ENCODE data around the gene CGB1.
"Not testable (repeated sequence)": the region's sequence is repeated elsewhere in the genome, so short reads cannot be mapped to it uniquely, and the experiment has no call there.

CGB1 gene

GRCh38 chr19:49019242-49019932 is 17.3 kb downstream of the CGB1 start:
- Mint-ChIP-seq H3K4me3 (peak overlapping the region; percentile 84), H3K9me3 (no peaks in the 10 kb centered on the region), H3K27ac (peak overlapping the region; percentile 27), H3K4me1 (peaks cover 31% of the 10 kb centered on the region), H3K36me3 (peaks cover 9% of the 10 kb centered on the region)
- ATAC-seq (peak; percentile 49), DNase-seq (ENCODE audit: low spot score in 2 of 2) (peak; percentile 60 to 83)

GRCh38 chr19:49018388-49019241 is 18.1 kb downstream of the CGB1 start:
- peak overlapping the region; percentile 84 for H3K4me3 Mint-ChIP-seq
- peak in 1 of 2 donors; percentile 56 for DNase-seq (ENCODE audit: low spot score in 2 of 2)

GRCh38 chr19:49017666-49018351 is 18.9 kb downstream of the CGB1 start:
- Mint-ChIP-seq H3K9me3 (no peaks in the 10 kb centered on the region), H3K4me1 (peaks cover 31% of the 10 kb centered on the region), H3K27ac (no peak overlapping the region), H3K4me3 (peak overlapping the region; percentile 84), H3K36me3 (peaks cover 21% of the 10 kb centered on the region)
- DNase-seq (ENCODE audit: low spot score in 2 of 2), result peak; percentile 55 to 82
- peak; percentile 82 for ATAC-seq

More at GRCh38 chr19:49018388-49019241, 18.1 kb downstream of the CGB1 start:
- H3K36me3 Mint-ChIP-seq, result peaks cover 14% of the 10 kb centered on the region
- H3K9me3 Mint-ChIP-seq, ATAC-seq: not testable (repeated sequence)
- H3K4me1 Mint-ChIP-seq, result peaks cover 31% of the 10 kb centered on the region
- H3K27ac Mint-ChIP-seq, result peak overlapping the region; percentile 27

- DNase-seq (ENCODE audit: low spot score in 2 of 2), result no peak
- Mint-ChIP-seq H3K4me1 (peaks cover 31% of the 10 kb centered on the region), H3K4me3 (peak within 1 kb of the TSS; percentile 84), H3K27ac (peak within 1 kb of the TSS; percentile 43), H3K36me3 (peaks cover 23% of the 10 kb centered on the region), H3K9me3 (no peaks in the 10 kb centered on the region)
- no peak for ATAC-seq
Observed at GRCh38 chr19:49017041-49017665, 19.5 kb downstream of the CGB1 start, which contains the start of gene LHB. Gene LHB, minus strand, starts transcription at chr19:49017091. Its CDS starts 10 bp downstream, at chr19:49017081.

- Mint-ChIP-seq H3K4me3 (no peak overlapping the region), H3K4me1 (peaks cover 25% of the 10 kb centered on the region), H3K36me3 (peaks cover 29% of the 10 kb centered on the region), H3K27ac (peak overlapping the region; percentile 43), H3K9me3 (no peaks in the 10 kb centered on the region)
- DNase-seq (ENCODE audit: low spot score in 2 of 2) (no peak), ATAC-seq (no peak)
Observed at GRCh38 chr19:49016067-49016839, 20.4 kb downstream of the CGB1 start.

- H3K4me1 Mint-ChIP-seq, result peaks cover 13% of the 10 kb centered on the region
- DNase-seq (ENCODE audit: low spot score in 2 of 2) (no peak), ATAC-seq (no peak)
- H3K27ac Mint-ChIP-seq, result no peak overlapping the region
- peaks cover 42% of the 10 kb centered on the region for H3K36me3 Mint-ChIP-seq
- H3K9me3 Mint-ChIP-seq, result no peaks in the 10 kb centered on the region
- no peak overlapping the region for H3K4me3 Mint-ChIP-seq
Observed at GRCh38 chr19:49014870-49015255, 21.8 kb downstream of the CGB1 start.

- H3K9me3 Mint-ChIP-seq, result no peaks in the 10 kb centered on the region
- H3K36me3 Mint-ChIP-seq, result peaks cover 47% of the 10 kb centered on the region
- no peak overlapping the region for H3K4me3 Mint-ChIP-seq
- H3K4me1 Mint-ChIP-seq, result peaks cover 10% of the 10 kb centered on the region
- no peak overlapping the region for H3K27ac Mint-ChIP-seq
- no peak for ATAC-seq
- DNase-seq (ENCODE audit: low spot score in 2 of 2), result no peak
Observed at GRCh38 chr19:49014123-49014869, 22.4 kb downstream of the CGB1 start.

- no peaks in the 10 kb centered on the region for H3K9me3 Mint-ChIP-seq
- peaks cover 77% of the 10 kb centered on the region for H3K36me3 Mint-ChIP-seq
- ATAC-seq, result no peak
- H3K4me1 Mint-ChIP-seq, result no peaks in the 10 kb centered on the region
- no peak overlapping the region for H3K4me3 Mint-ChIP-seq
- H3K27ac Mint-ChIP-seq, result no peak overlapping the region
- DNase-seq (ENCODE audit: low spot score in 2 of 2), result no peak
Observed at GRCh38 chr19:49011194-49011593, 25.5 kb downstream of the CGB1 start.

- DNase-seq (ENCODE audit: low spot score in 2 of 2), result no peak
- H3K9me3 Mint-ChIP-seq, result no peaks in the 10 kb centered on the region
- peaks cover 79% of the 10 kb centered on the region for H3K36me3 Mint-ChIP-seq
- no peak for ATAC-seq
- no peaks in the 10 kb centered on the region for H3K4me1 Mint-ChIP-seq
- no peak overlapping the region for H3K27ac Mint-ChIP-seq
- H3K4me3 Mint-ChIP-seq, result no peak overlapping the region
Observed at GRCh38 chr19:49010453-49010852, 26.2 kb downstream of the CGB1 start.

GRCh38 chr19:49009828-49010227 is 26.9 kb downstream of the CGB1 start:
- no peaks in the 10 kb centered on the region for H3K4me1 Mint-ChIP-seq

GRCh38 chr19:49006905-49007304 is 29.8 kb downstream of the CGB1 start:
- no peaks in the 10 kb centered on the region for H3K9me3 Mint-ChIP-seq
- no peak for DNase-seq (ENCODE audit: low spot score in 2 of 2)
- H3K4me1 Mint-ChIP-seq, result no peaks in the 10 kb centered on the region
- H3K27ac Mint-ChIP-seq, result no peak overlapping the region
- H3K4me3 Mint-ChIP-seq, result no peak overlapping the region
- peaks cover 96% of the 10 kb centered on the region for H3K36me3 Mint-ChIP-seq
- no peak for ATAC-seq

More at GRCh38 chr19:49009828-49010227, 26.9 kb downstream of the CGB1 start:
- Mint-ChIP-seq H3K9me3 (no peaks in the 10 kb centered on the region), H3K4me3 (no peak overlapping the region), H3K36me3 (peaks cover 84% of the 10 kb centered on the region), H3K27ac (no peak overlapping the region)
- DNase-seq (ENCODE audit: low spot score in 2 of 2) (no peak), ATAC-seq (no peak)

GRCh38 chr19:49004964-49005614 is 31.6 kb downstream of the CGB1 start:
- H3K9me3 Mint-ChIP-seq, result no peaks in the 10 kb centered on the region
- H3K4me1 Mint-ChIP-seq, result no peaks in the 10 kb centered on the region
- DNase-seq (ENCODE audit: low spot score in 2 of 2), result no peak
- H3K36me3 Mint-ChIP-seq, result peaks cover 98% of the 10 kb centered on the region
- ATAC-seq, result no peak
- H3K27ac Mint-ChIP-seq, result no peak overlapping the region
- H3K4me3 Mint-ChIP-seq, result no peak overlapping the region

- no peak overlapping the region for H3K4me3 Mint-ChIP-seq
- no peaks in the 10 kb centered on the region for H3K9me3 Mint-ChIP-seq
- ATAC-seq (no peak), DNase-seq (ENCODE audit: low spot score in 2 of 2) (no peak)
- H3K4me1 Mint-ChIP-seq, result peaks cover 7% of the 10 kb centered on the region
- peaks cover 98% of the 10 kb centered on the region for H3K36me3 Mint-ChIP-seq
- no peak overlapping the region for H3K27ac Mint-ChIP-seq
Observed at GRCh38 chr19:49004133-49004532, 32.6 kb downstream of the CGB1 start.

Data from stimulated activated effector memory CD8-positive, alpha-beta T cell treated with anti-CD3 and anti-CD28 coated beads, Interleukin-12 subunit alpha, Interleukin-12 subunit beta, amount 100 ng/mL, for 72 hours (primary cell).